Retina (tissue), 1 donor: ENCODE results near the gene FBXL2.
A peak's percentile ranks its signal among the peaks of the same experiment; 100 is the strongest.

Source experiments
- DNase-seq: peaks from one replicate; pipeline ENCODE4 v3.0.0-alpha.2; 2016

The FBXL2 gene

GRCh38 chr3:33277193-33277882 lies at the start of gene FBXL2:
Gene FBXL2, plus strand, starts transcription at chr3:33277442. Its CDS starts 71 bp downstream, at chr3:33277513.
- DNase-seq: peak; percentile 92

GRCh38 chr3:33229066-33229465 lies 48.2 kb upstream of the FBXL2 start:
- no peak for DNase-seq

- no peak for DNase-seq
Measured at GRCh38 chr3:33229947-33230346, 47.3 kb upstream of the FBXL2 start.

- DNase-seq: no peak
Measured at GRCh38 chr3:33231756-33232465, 45.3 kb upstream of the FBXL2 start.

GRCh38 chr3:33233884-33234283 lies 43.4 kb upstream of the FBXL2 start:
- no peak for DNase-seq

- no peak for DNase-seq
Measured at GRCh38 chr3:33236005-33236404, 41.2 kb upstream of the FBXL2 start.

- DNase-seq: no peak
Measured at GRCh38 chr3:33237439-33237838, 39.8 kb upstream of the FBXL2 start.

GRCh38 chr3:33238923-33239322 lies 38.3 kb upstream of the FBXL2 start:
- no peak for DNase-seq

GRCh38 chr3:33240261-33240660 lies 37.0 kb upstream of the FBXL2 start:
- DNase-seq: no peak

- DNase-seq: no peak
Measured at GRCh38 chr3:33246786-33247185, 30.5 kb upstream of the FBXL2 start.

- DNase-seq: no peak
Measured at GRCh38 chr3:33250712-33251111, 26.5 kb upstream of the FBXL2 start.

GRCh38 chr3:33256249-33256648 lies 21.0 kb upstream of the FBXL2 start:
- no peak for DNase-seq

GRCh38 chr3:33260104-33260503 lies 17.1 kb upstream of the FBXL2 start:
- DNase-seq: no peak

GRCh38 chr3:33269385-33269784 lies 7.9 kb upstream of the FBXL2 start:
- DNase-seq: no peak

- DNase-seq: no peak
Measured at GRCh38 chr3:33271324-33271723, 5.9 kb upstream of the FBXL2 start.

- DNase-seq: no peak
Measured at GRCh38 chr3:33273628-33274027, 3.6 kb upstream of the FBXL2 start.

GRCh38 chr3:33278163-33278562 lies 921 bp downstream of the FBXL2 start:
- peak; percentile 55 for DNase-seq

- no peak for DNase-seq
Measured at GRCh38 chr3:33287672-33288282, 10.5 kb downstream of the FBXL2 start.

- no peak for DNase-seq
Measured at GRCh38 chr3:33299395-33300081, 22.3 kb downstream of the FBXL2 start.

- no peak for DNase-seq
Measured at GRCh38 chr3:33312361-33312760, 35.1 kb downstream of the FBXL2 start.

GRCh38 chr3:33313331-33313730 lies 36.1 kb downstream of the FBXL2 start:
- DNase-seq: no peak

GRCh38 chr3:33314993-33315392 lies 37.8 kb downstream of the FBXL2 start:
- DNase-seq: no peak

- DNase-seq: no peak
Measured at GRCh38 chr3:33315826-33316225, 38.6 kb downstream of the FBXL2 start.
